GM15510 (cell line): Measurements from ENCODE around the gene KIRREL1.

Source experiments
- POLR2A ChIP-seq: IDR thresholded peaks from 3 replicates; pipeline ENCODE4 v1.6.1; 2011; ENCODE audit warnings: borderline replicate concordance; ENCODE audit not compliant: insufficient read length; ENCODE audit errors: extremely low read depth

The KIRREL1 gene

GRCh38 chr1:158124034-158124433, 130.6 kb downstream of the KIRREL1 start:
- no peak for TF ChIP-seq POLR2A

- TF ChIP-seq POLR2A: no peak
These were observed 131.6 kb downstream of the KIRREL1 start for GRCh38 chr1:158124999-158125398.

- no peak for TF ChIP-seq POLR2A
These were observed 133.0 kb downstream of the KIRREL1 start for GRCh38 chr1:158126425-158126824.

- TF ChIP-seq POLR2A: no peak
These were observed 137.8 kb downstream of the KIRREL1 start for GRCh38 chr1:158131217-158131616.

- TF ChIP-seq POLR2A: no peak
These were observed 147.3 kb downstream of the KIRREL1 start for GRCh38 chr1:158140764-158141192.

GRCh38 chr1:158145173-158145719, 151.8 kb downstream of the KIRREL1 start:
- no peak for TF ChIP-seq POLR2A

- TF ChIP-seq POLR2A: no peak
These were observed 152.7 kb downstream of the KIRREL1 start for GRCh38 chr1:158146165-158146564.

GRCh38 chr1:158146739-158147138, 153.3 kb downstream of the KIRREL1 start:
- TF ChIP-seq POLR2A: no peak

- TF ChIP-seq POLR2A: no peak
These were observed 154.0 kb downstream of the KIRREL1 start for GRCh38 chr1:158147401-158147800.

GRCh38 chr1:158147869-158148268, 154.4 kb downstream of the KIRREL1 start:
- TF ChIP-seq POLR2A: no peak

- TF ChIP-seq POLR2A: no peak
These were observed 155.0 kb downstream of the KIRREL1 start for GRCh38 chr1:158148468-158148867.

GRCh38 chr1:158149175-158149574, 155.7 kb downstream of the KIRREL1 start:
- no peak for TF ChIP-seq POLR2A
